T-helper 1 cell (primary cell): ENCODE data around the gene MRPL49.
"Not testable (repeated sequence)": the region's sequence is repeated elsewhere in the genome, so short reads cannot be mapped to it uniquely, and the experiment has no call there.

Source experiments
- DNase-seq, 5 donors: peaks; one replicate each; pipeline ENCODE4 v3.0.0-alpha.2; 2012 to 2020

MRPL49 gene

DNA sequence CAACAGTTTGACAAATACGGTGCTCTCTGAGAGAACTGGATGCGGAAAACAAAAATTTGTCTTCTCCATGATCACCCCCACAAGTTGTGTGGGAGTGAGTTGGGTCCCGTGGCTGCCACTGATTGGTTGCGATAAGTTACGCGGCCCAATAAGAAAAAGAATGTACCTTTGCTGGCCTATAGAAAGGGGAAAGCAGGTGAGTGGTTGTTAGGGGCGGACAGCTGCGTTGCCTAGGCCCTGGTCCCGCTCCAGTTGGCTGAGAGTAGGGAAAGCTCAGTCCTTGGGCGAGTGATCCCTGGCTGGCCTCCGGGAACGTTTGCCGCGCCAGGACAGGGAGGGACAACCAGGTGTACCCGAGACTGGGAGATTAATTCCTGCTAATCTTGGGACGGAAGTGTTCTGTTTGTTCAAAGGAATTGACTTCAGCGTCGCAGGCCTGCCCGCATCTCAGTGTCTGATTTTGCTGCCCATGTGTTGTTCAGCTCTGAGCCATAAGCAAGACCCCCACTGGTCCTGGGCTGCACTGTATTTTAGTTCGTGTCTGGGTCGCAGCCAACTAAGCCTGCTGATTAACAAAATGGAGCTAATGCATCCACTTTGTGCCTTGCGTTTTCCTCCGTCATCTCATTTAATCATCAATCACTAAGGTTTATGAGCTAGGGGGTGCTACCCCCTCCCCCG lies 13.0 kb downstream of the MRPL49 start:
- peak; percentile 69 to 94 (median 79) for DNase-seq

DNA sequence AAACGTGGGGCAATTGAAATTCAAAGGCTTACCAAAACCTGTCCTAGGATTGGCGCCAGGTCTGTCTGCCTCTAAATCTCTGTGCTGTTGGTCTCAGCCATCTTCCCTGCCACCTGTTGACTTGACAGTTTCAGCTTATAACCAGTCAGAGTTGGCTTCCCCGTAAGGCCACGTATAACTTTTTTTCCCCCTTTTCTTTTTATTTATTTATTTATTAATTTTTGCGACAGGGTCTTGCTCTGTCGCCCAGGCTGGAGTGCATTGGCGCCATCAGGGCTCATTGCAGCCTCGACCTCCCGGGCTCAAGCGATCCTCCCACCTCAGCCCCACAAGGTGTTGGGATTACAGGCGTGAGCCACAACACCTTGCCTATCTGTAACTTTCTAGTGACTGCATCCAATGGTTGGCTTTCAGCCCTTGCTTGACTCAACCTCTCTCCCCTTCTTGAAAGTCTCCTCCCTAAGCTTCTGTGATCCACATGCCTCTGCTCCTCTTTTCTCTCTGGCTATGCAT lies 13.6 kb downstream of the MRPL49 start:
- DNase-seq: no peak

DNA sequence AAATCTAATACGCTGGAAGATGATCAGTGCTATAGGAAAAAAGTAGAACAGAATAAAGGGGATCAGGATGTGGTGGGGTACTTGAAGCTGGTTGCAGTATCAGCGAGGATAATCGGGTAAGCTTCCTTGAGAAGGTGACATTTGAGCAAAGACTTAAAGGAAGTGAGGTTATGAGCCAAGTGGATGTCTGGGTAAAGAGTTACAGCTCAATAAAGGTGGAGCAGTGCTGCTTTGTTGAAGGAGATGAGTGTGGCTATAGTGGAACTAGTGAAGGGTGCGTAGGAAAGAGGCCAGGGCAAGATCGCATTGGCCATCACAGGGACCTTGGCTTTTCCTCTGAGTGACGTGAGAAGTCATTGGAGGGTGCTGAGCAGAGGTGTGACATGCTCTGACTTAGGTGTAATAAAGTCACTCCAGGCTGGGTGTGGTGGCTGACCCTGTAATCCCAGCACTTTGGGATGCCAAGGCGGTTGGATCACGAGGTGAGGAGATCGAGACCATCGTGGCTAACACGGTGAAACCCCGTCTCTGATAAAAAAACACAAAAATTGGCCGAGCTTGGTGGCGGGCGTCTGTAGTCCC lies 14.5 kb downstream of the MRPL49 start:
- DNase-seq: no peak

DNA sequence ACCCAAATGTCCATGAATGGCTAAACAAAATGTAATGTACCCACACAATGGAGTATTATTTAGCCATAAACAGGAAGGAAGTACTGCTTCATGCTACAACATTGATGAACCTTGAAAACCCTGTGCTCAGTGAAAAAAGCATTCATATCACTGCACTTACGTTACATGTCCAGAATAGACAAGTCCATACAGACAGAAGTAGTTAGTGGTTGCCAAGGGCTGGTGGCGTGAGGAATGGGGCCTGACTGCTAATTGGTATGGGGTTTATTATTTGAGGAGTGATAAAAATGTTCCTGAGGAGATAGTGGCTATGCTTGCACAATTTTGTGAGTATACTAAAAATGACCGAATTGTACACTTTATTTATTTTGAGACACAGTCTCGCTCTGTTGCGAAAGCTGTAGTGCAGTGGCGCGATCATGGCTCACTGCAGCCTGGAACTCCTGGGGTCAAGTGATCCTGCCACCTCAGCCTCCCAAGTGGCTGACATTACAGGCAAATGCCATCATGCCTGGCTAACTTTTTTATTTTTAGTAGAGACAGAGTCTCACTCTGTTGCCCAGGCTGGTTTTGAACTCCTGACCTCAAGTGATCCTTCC lies 19.9 kb downstream of the MRPL49 start:
- no peak for DNase-seq

DNA sequence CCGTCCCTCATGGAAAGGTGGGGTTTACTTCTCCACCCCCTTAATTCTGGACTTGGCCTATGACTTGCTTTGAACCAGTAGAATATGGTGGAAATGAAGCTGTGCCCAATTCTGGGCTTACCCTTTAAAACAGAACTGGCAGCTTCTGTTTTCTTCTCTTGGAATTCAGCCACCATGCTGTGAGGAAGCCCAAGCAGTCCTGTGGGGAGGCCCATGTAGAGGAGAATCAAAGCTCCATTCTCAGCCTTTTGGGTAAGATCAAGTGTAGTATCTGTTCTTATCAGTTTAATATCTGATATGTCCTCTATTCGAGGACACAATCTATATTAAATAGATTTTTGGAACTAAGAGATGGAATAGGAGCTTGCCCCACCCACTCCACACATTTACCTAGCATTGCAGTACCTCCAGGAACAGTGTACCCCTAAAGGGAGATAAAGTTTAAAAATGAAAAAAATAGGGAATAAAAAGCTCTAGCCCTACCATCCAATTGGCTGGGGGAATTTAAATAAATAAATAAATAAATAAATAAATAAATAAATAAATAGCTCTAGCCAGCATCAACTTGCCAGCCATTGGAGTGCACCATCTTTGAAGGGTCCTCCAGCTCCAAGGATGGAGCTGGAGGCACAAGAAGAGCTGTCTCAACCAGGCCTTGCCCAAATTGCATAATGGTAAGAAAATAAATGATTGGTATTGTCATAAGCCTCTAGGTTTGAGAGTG lies 25.4 kb downstream of the MRPL49 start:
- DNase-seq: no peak

DNA sequence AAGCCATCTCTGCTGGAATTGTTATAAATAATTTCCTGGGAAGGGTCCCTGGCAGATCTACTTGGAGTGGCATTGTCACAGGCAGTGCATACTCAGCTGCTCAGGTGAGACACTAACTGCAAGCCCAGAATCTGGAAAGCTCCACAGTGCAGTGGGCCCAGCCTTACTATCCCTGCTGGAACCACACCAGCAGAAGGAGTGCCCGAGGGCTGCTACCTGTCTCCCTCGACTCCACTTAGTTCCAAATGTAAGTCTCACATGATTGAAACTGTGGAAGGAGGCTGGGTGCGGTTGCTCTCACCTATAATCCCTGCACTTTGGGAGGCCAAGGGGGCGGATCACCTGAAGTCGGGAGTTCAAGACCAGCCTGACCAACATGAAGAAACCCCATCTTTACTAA lies 26.5 kb downstream of the MRPL49 start:
- no peak for DNase-seq

DNA sequence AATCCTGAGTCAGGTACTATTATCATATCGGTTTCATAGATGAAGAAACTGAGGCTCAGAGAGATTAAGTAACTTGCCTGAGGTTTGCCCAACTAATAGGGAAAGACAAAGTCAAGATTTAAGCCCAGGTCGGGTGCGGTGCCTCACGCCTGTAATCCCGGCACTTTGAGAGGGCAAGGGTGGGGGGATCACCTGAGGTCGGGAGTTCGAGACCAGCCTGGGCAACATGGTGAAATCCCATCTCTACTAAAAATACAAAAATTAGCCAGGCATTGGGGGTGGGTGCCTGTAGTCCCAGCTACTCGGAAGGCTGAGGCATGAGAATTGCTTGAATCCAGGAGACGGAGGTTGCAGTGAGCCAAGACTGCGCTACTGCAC lies 28.0 kb downstream of the MRPL49 start:
- not testable (repeated sequence) for DNase-seq

DNA sequence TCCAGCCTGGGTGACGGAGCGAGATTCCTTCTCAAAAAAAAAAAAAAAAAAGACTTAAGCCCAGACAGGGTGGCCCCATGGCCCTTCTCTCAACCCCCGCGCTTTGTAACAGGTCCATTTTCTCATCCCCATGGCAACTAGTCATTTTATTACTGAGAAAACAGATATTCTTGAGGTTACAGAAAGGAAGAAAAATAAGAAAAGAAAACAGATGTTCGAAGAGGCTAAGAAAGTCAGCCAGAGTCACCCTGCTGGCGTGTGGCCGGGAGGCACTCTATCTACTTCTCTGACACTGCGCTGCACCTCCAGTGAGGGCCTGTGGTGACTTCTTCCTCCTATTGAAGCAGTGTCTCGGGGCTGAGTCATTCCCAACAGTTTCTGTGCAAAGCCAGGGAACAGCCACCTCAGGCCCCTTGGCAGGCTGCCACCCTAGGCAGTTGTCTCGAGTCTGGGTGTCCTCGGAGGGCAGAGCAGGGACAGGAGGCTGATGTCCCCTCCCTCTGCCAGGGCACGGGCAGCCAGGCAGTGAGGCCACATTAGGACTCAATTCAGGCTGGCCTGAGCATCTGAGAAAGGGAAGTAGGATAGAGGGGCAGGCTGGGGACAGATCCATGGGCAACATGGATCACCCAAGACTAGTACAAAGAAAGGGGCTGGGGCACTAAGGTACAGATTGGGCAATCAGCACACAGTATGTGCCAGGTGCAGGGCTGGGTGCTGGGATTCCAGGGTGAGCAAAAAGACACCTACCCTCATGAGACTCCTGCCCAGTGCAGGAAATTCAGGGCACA lies 28.6 kb downstream of the MRPL49 start:
- DNase-seq: peak in 1 of 5 donors; percentile 14

DNA sequence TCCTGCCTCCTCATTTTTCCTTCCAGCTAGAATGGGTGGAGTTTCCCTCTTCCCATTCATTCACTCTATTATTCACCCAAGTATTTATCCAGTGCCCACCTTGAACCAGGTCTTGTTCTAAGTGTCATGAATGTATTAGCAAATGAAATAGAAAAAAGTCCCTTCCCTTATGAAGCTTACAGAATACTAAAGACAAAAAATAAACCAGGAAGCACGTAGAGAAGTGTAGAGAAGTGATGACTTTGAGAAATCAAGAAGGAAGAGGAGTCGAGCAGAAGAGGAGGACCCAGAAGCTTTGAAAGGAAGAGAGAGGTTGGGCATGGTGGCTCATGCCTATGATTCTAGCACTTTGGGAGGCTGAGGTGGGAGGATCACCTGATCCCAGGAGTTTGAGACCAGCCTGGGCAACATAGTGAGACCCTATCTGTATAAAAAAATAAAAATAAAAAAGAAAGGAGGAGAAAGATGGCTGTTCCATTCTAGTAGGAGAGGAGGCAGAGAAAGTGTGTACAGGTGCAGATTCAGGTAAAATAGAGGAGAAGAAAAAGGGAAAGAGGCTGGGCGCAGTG lies 29.3 kb downstream of the MRPL49 start:
- DNase-seq: no peak

DNA sequence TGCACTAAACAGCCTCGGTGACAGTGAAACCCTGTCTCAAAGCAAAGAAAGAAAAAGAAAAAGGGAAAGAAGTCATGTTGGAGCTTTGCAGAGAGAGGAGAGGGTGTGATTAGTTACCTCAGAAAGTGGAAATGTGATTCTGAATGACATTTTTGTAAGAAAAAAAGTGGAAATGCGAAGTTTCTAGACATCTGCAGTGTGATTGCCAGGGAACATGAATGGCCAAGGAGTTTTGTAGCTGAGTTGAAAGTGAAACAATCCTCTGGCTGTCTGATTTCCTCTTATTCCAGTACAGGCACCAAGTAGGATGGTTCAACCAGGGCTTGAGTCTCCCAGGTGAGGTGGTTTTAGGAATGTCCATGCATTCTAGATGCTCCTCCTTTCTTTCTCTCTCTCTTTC lies 30.0 kb downstream of the MRPL49 start:
- no peak for DNase-seq

DNA sequence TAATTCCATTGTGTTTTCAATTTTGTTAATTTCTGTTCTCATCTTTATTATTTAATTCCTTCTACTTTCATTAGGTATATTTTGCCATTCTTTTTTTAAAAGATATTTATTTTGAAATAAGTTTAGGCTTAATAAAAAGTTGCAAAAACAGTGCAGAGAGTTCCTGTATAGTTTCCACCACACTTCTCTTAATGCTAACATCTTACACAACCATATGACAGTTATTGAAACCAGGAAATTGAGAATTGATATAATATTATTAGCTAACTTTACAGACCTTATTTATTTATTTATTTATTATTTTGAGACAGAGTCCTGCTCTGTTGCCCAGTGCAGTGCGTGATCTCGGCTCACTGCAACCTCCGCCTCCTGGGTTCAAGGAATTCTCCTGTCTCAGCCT lies 34.1 kb downstream of the MRPL49 start:
- no peak for DNase-seq

DNA sequence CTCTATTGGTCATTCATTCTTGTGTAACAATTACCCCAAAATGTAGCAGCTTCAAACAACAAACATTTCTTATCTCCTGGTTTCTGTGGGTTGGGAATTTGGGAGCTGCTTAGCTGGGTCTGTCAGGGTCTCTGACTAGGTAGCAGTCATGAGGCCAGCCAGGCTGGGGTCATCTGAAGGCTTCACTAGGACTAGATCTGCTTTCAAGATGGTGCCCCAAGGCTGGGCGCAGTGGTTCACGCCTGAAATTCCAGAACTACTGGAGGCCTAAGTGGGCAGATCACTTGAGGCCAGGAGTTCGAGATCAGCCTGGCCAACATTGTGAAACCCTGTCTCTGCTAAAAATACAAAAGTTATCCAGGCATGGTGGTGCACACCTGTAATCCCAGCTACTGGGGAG lies 34.8 kb downstream of the MRPL49 start:
- no peak for DNase-seq

DNA sequence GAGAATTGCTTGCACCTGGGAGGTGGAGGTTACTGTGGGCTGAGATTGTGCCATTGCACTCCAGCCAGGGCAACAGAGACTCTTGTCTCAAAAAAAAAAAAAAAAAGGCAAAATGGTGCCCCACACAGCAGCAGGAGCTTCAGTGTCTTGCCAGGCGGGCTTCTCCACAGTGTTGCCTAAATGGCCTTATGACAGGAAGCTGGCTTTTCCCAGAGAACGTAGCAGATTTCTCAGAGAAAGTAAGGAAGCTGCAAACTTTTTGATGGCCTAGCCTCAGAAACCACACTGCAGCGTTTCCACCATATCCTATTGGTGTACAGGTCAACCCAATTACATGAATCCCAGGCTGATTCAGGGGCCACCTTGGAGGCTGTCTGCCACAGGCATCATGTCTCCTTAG lies 35.2 kb downstream of the MRPL49 start:
- DNase-seq: no peak

DNA sequence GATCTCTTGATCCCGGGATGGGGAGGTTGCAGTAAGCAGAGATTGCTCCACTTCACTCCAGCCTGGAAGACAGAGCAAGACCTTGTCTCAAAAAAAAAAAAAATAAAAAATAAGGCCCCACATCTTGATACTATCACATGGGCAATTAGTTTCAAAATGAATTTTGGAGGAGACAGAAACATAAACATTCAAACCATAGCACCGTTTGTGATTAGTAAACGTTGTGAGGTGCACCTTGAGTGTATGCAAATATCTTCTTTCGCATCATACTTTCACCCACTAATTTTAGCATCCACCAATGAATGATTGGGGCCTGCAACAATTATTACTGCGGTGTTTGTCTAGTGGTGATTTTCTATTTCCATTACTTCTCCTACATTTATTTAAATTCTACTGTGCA lies 36.9 kb downstream of the MRPL49 start:
- no peak for DNase-seq

DNA sequence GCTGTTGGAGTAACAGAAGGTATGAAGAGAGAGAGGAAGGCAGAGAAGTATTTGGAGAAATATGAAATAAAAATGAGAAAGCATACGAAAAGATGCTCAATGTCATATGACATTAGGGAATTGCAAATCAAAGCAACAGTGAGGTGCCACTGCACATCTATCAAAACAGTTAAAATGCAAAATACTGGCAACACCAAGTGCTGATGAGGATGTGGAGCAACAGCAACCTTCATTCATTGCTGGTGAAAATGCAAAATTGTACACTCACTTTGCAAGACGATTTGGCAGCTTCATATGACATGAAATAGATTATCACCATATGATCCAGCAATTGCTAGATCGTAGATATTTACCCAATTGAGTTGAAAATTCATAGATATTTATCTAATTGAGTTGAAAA lies 38.5 kb downstream of the MRPL49 start:
- no peak for DNase-seq

DNA sequence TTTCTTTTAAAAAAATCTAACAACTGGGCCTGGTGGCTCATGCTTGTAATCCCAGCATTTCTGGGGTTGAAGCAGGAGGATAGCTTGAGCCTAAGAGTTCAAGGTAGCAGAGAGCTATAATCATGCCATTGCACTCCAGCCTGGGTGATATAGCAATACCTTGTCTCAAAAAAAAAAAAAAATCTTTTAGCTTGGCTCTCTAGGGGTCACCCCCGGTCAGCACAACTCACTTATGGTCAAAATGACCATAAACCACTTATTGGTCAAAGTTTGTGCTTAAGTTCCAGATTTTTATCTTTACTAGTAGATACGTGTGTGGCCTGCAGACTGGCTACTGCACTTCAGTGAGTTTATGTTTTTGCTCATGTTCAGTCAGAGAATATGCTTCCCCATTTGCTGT lies 41.6 kb downstream of the MRPL49 start:
- DNase-seq: no peak

DNA sequence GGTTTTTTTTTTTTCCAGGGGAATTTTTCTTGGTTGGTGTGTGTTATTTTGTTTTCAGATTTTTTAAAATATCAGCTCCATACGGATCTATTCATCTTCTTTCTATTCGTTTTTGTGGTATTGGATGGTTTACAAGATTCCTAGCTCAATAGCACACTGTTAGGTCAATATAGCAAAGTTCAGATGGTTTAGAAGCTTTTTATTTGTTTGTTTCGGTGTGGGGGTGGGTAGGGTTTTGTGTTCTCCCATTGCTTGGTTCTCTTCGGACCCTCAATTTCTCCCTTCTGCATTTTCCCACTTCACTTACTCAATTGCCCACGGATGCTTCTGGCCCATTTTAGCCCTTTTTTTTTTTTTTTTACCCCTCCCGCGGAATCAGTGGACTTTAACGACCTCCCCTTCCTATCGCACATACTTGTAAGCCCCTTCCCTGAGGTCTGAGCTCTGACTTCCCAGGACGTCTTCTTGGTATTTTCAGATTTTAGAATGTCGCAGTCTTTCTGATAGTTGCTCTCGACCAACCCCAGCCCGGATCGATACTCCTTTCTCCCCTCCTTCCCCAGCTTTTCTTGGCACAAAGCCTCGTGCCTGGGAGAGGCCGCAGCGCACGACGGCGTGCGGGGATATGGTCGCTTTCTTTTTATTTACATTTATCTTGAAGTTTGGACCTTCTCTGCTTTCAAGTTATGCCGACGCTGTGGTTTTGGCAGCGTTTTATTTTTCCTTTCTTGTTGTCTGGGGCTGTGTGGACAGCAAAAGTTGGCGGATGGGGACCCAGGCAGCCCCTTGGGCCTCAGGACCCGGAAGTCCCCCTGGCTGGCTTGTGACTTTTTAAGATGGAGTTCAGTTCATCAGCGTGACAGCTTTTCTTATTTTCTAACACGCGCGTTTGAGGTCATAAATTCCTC lies 43.5 kb downstream of the MRPL49 start:
- no peak for DNase-seq

DNA sequence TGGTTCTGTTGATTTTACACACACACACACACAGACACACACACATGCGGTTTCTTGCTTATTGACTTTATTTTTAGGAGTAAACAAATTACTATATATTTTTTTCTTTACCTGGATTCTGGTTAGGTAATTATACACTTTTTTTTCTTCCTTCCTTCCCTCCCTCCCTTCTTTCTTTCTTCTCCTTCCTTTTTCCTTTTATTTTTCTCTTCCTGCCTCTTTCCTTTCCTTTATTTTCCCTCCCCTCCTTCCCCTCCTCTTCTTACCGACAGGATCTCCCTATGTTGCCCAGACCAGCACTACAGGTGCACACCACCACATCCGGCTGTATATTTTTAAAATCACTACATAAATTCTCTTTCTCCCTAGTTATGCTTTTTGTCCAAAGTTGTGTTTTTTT lies 44.8 kb downstream of the MRPL49 start:
- no peak for DNase-seq

DNA sequence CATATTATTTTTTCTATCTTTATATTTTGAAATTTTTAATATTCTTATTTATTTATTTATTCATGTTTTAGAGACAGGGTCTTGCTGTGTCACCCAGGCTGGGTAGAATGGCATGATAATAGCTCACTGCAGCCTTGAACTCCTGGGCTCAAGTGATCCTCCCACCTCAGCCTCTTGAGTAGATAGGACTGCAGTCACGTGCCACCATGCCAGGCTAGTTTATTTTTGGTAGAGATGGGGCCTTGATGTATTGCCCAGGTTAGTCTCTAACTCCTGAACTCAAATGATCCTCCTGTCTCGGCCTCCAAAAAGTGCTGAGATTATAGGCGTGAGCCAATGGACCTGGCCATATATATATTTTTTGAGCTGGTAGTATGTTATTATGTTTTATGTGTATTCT lies 45.5 kb downstream of the MRPL49 start:
- DNase-seq: no peak

DNA sequence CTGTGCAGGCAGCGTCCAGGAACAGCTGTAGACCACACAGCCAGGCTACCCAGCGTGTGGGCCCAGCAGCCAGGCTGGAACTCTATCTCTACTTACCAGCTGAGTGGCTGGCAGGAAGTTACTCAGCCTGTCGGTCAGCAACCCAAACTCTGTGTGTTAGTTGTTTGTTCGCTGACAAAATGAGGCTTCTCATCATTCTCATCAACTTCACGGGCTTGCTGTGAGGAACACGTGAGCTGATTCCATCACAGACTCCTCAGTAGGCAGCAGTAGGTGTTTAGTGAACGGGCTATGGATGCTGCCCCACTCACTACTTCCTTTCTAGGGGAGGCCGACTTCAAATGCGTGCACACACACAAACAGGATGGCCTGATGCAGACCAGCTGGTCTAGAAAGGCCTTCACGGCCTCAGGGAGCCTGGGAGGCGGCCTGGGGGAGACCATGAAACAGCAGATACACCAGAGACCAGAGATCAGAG lies 47.1 kb downstream of the MRPL49 start:
- no peak for DNase-seq

DNA sequence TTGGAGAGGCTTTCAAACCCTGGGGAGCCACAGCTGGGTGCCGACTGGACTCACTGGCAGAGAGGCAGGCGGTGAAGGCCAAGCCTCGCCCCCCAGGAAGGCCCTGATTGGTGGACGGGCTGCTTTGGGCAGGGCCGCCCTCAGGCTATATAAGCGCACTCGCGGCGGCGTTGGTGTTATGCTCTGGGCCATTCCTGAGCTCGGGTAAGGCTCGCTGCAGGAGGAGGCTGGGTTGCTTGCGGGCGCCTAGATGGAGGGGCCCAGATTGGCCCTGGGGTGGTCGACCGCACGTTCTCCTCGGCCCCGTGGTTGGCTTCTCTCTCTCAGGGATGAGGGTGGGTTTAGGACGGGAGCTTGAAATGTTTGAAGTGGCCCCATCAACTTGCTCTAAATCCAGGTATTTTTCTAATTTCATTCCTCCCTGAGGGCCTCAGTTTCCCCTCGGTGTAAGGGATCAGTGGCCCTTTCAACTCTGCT lies 48.0 kb downstream of the MRPL49 start, which contains the start of gene SPDYC:
TSS of gene SPDYC (plus strand) at position 176 of the 477 bp plus-strand sequence. CDS start 1,125 bp downstream, outside the sequence.
- no peak for DNase-seq
